SK-N-SH (cell line): Measurements from ENCODE around the gene CENPP. TPM values are rescaled to one million over a fixed set of nuclear protein-coding genes. Genes with fewer than 3 reads are reported as not detected.

Experiments
- CTCF ChIA-PET: fragments of 300-600, 350-600 bp; formaldehyde crosslinking; extraction: SDS; loops from one replicate; lab custom pipeline; 2021; lab: Yijun Ruan, JAX
- POLR2A ChIA-PET: fragments of 350-600 bp; sonication (Branson Sonifier 250); formaldehyde crosslinking; extraction: SDS; loops from one replicate; lab custom pipeline; 2020; ENCODE audit warnings: antibody characterized with exemption, inconsistent platforms; lab: Yijun Ruan, JAX
- DNase-seq: peaks from one replicate; pipeline ENCODE4 v3.0.0; 2012
- H2AFZ ChIP-seq: fragments of 200-600 bp; sonication (generic); 2 replicates; pipeline ENCODE4 v1.8.1; 2016; ENCODE audit warnings: antibody characterized with exemption, mild to moderate bottlenecking, low read depth
- H3F3A ChIP-seq: fragments of 200-600 bp; sonication (generic); replicated peaks from 2 replicates; pipeline ENCODE3; 2016; ENCODE audit warnings: antibody characterized with exemption, mild to moderate bottlenecking; ENCODE audit not compliant: insufficient read depth
- H3K27ac ChIP-seq, 2 experiments: fragments of 200-500 bp in 1 of 2; fragments of 200-600 bp in 1 of 2; sonication (Bioruptor generic) in 1 of 2; sonication (generic), shearing (Covaris generic) in 1 of 2; 2 replicates each; pipeline versions ENCODE4 v1.5.1 to v1.6.1; 2014 to 2016; ENCODE audit warnings: low read depth in 2 of 2, inconsistent platforms in 1 of 2, low read length in 1 of 2, mild to moderate bottlenecking in 1 of 2, mixed read lengths in 1 of 2
- H3K27me3 ChIP-seq: fragments of 200-600 bp; sonication (generic), shearing (Covaris generic); 2 replicates; pipeline ENCODE4 v1.6.1; 2016; ENCODE audit warnings: mixed run types; ENCODE audit not compliant: insufficient read depth
- H3K36me3 ChIP-seq, 2 experiments: fragments of 200-500 bp in 1 of 2; fragments of 200-600 bp in 1 of 2; sonication (Bioruptor generic) in 1 of 2; sonication (generic) in 1 of 2; replicated peaks in 1 of 2; 2 replicates each; pipeline versions ENCODE3 to v1.5.1; 2014 to 2016; ENCODE audit warnings: low read length in 1 of 2, mild to moderate bottlenecking in 1 of 2; ENCODE audit not compliant: insufficient read depth in 2 of 2, control insufficient read depth in 1 of 2
- H3K4me1 ChIP-seq, 2 experiments: fragments of 200-500 bp in 1 of 2; fragments of 200-600 bp in 1 of 2; sonication (Bioruptor generic) in 1 of 2; sonication (generic), shearing (Covaris generic) in 1 of 2; 2 replicates each; pipeline versions ENCODE4 v1.5.1 to v1.6.1; 2014 to 2016; ENCODE audit warnings: low read depth in 1 of 2, low read length in 1 of 2, mixed run types in 1 of 2; ENCODE audit not compliant: insufficient read depth in 2 of 2, control insufficient read depth in 1 of 2
- H3K4me2 ChIP-seq: fragments of 200-600 bp; sonication (generic), shearing (Covaris generic); 2 replicates; pipeline ENCODE4 v1.6.1; 2017; ENCODE audit warnings: mixed run types
- H3K4me3 ChIP-seq, 2 experiments: fragments of 200-500 bp in 1 of 2; fragments of 200-600 bp in 1 of 2; sonication (Bioruptor generic) in 1 of 2; sonication (generic), shearing (Covaris generic) in 1 of 2; 2 replicates each; pipeline versions ENCODE4 v1.5.1 to v1.8.1; 2014 to 2016; ENCODE audit warnings: low read depth in 2 of 2, inconsistent platforms in 1 of 2, low read length in 1 of 2, mild to moderate bottlenecking in 1 of 2, mixed read lengths in 1 of 2, moderate library complexity in 1 of 2
- H3K79me2 ChIP-seq: fragments of 200-600 bp; sonication (generic); 2 replicates; pipeline ENCODE4 v1.8.1; 2017; ENCODE audit warnings: mild to moderate bottlenecking; ENCODE audit not compliant: insufficient read depth
- H3K9ac ChIP-seq: fragments of 200-600 bp; sonication (generic); 2 replicates; pipeline ENCODE4 v1.6.1; 2017; ENCODE audit warnings: mixed run types
- H3K9me2 ChIP-seq: fragments of 200-600 bp; sonication (generic); 2 replicates; pipeline ENCODE4 v1.6.1; 2017; ENCODE audit warnings: mixed run types
- H3K9me3 ChIP-seq: fragments of 200-600 bp; sonication (generic); 2 replicates; pipeline ENCODE4 v1.6.1; 2017; ENCODE audit warnings: mixed run types, mild to moderate bottlenecking, moderate library complexity
- H4K20me1 ChIP-seq: fragments of 200-600 bp; sonication (generic); 2 replicates; pipeline ENCODE4 v1.6.1; 2017; ENCODE audit warnings: mild to moderate bottlenecking, mixed run types; ENCODE audit not compliant: insufficient read depth
- ELF1 ChIP-seq: IDR thresholded peaks from 2 replicates; pipeline ENCODE4 v1.4.0; 2012
- EZH2phosphoT487 ChIP-seq: fragments of 200-600 bp; sonication (generic); IDR thresholded peaks from 2 replicates; pipeline ENCODE4 v1.6.1; 2017; ENCODE audit warnings: low read depth, mixed run types, mild to moderate bottlenecking, antibody characterized with exemption, moderate library complexity, borderline replicate concordance
- MAX ChIP-seq: IDR thresholded peaks from 2 replicates; pipeline ENCODE4 v1.4.0; 2012; ENCODE audit warnings: low read depth
- MEF2A ChIP-seq: IDR thresholded peaks from 2 replicates; pipeline ENCODE4 v1.4.0; 2012; ENCODE audit warnings: low read depth, borderline replicate concordance
- NFIC ChIP-seq: IDR thresholded peaks from 2 replicates; pipeline ENCODE4 v1.4.0; 2012; ENCODE audit warnings: borderline replicate concordance
- NRF1 ChIP-seq: IDR thresholded peaks from 2 replicates; pipeline ENCODE4 v1.6.1; 2012; ENCODE audit warnings: low read depth, mild to moderate bottlenecking, low read length
- PBX3 ChIP-seq: IDR thresholded peaks from 2 replicates; pipeline ENCODE4; 2012
- POLR2AphosphoS5 ChIP-seq: IDR thresholded peaks from 2 replicates; pipeline ENCODE4 v1.6.1; 2012; ENCODE audit warnings: low read depth, low read length
- RFX5 ChIP-seq: IDR thresholded peaks from 2 replicates; pipeline ENCODE4 v1.6.1; 2012; ENCODE audit warnings: mild to moderate bottlenecking, improper control_type of control experiment, low read length
- RXRA ChIP-seq: IDR thresholded peaks from 2 replicates; pipeline ENCODE4 v1.4.0; 2012; ENCODE audit warnings: low read depth, mild to moderate bottlenecking, borderline replicate concordance
- SMC3 ChIP-seq: IDR thresholded peaks from 2 replicates; pipeline ENCODE4 v1.6.1; 2012; ENCODE audit warnings: low read depth, low read length, improper control_type of control experiment
- TAF1 ChIP-seq: IDR thresholded peaks from 2 replicates; pipeline ENCODE4 v1.6.1; 2012; ENCODE audit warnings: low read depth, mild to moderate bottlenecking, low read length, moderate library complexity, borderline replicate concordance
- WGBS: methylation state at CpG from one replicate; pipeline ENCODE4 v1.1.6; 2017; ENCODE audit warnings: low lambda C conversion rate; 5-methylcytosine and 5-hydroxymethylcytosine counted together
- polyA plus RNA-seq, 3 experiments: library from polyadenylated mRNA; depleted of rRNA; stranded (reverse); fragments of >200 nt; gene quantifications; 2 replicates each; pipeline ENCODE4 v1.2.3, GENCODE V29; 2012
- TF ChIP-seq, protein P1 (sequence below): fragments of 150-350 bp; IDR thresholded peaks from 2 replicates; pipeline ENCODE4 v1.6.1; 2017; ENCODE audit warnings: antibody characterized with exemption, low read length, low read depth, borderline replicate concordance
- TF ChIP-seq, protein P2 (sequence below): fragments of 150-350 bp; IDR thresholded peaks from 2 replicates; pipeline ENCODE4 v1.6.1; 2016; ENCODE audit warnings: mild to moderate bottlenecking, low read depth, low read length

CENPP gene
- polyA plus RNA-seq, 1 of the 3 experiments (the other 2 are of a cell fraction) = 1.3 TPM

DNA sequence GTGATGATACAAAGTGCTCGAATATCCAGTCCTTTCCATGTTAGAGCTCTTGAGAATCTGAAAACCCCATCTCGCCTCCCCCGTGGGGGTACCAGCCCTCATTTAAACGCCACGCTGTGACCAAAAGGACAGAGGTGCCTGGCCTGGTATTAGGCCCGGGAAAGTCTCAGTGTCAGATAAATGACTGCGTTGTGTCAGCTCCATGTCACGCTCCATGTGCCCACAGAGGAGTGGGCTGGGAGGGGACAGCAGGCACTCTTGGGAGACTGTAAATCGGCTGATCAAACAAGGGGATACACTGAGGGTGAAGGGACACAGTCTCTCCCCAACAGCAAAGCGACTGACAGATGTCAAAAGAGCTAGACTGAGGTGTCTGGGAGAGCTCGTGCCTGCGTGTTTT, 275.7 kb downstream of the CENPP start:
- Histone ChIP-seq H2AFZ (no peak overlapping the region), H3K79me2 (no peaks in the 10 kb centered on the region), H3K27me3 (no peaks in the 10 kb centered on the region), H3K4me2 (no peak overlapping the region), H3K4me3 (no peak overlapping the region), H3K4me1 (peaks cover 0 to 5% of the 10 kb centered on the region in 2 experiments; a peak in 1 of 4 replicates), H3K9me3 (peaks cover 4% of the 10 kb centered on the region; the same call in 1 of the 2 replicates), H3K9ac (no peak overlapping the region), H3K36me3 (no peaks in the 10 kb centered on the region), H3K27ac (no peak overlapping the region), H4K20me1 (no peaks in the 10 kb centered on the region), H3K9me2 (no peaks in the 10 kb centered on the region), H3F3A (no peaks in the 10 kb centered on the region)
- CTCF ChIA-PET = interaction anchor here (1.3 kb wide), 1 partner anchor 82 kb away, joined by 3 read pairs; no protein-coding TSS in a partner anchor
- POLR2A ChIA-PET = no interaction called here
- TF ChIP-seq NFIC = no peak
- TF ChIP-seq POLR2AphosphoS5 = no peak
- TF ChIP-seq, protein P1, sequence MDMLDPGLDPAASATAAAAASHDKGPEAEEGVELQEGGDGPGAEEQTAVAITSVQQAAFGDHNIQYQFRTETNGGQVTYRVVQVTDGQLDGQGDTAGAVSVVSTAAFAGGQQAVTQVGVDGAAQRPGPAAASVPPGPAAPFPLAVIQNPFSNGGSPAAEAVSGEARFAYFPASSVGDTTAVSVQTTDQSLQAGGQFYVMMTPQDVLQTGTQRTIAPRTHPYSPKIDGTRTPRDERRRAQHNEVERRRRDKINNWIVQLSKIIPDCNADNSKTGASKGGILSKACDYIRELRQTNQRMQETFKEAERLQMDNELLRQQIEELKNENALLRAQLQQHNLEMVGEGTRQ = no peak
- no peak for TF ChIP-seq MEF2A
- TF ChIP-seq MAX = no peak
- no peak for DNase-seq
- 89% methylated on average over 11 of the region's 12 CpGs for WGBS

DNA sequence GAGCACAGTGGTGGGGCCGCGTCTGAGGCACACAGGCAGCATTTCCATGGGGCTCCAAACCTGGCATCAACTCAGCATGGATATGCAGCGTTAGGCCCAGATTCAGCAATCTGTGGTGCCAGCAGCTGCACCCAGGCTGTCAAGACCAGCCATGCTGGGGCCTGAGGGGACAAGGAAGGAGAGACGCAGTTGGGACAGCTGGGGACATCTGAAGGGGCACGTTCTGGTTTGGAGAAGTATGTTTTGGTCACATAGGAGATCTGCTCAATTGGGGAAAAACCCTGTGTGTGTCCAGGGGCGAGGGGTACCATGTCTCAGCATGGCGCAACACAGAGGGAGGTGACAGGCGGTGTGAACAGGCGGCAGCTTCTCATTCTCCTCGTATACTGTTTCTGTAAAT, 276.7 kb downstream of the CENPP start:
- no peak for DNase-seq
- CTCF ChIA-PET = interaction anchor here (1.1 to 1.3 kb wide), 3 partner anchors 8 to 201 kb away, joined by 3 read pairs; no protein-coding TSS in a partner anchor

GRCh38 chr9:92603100-92603499, 277.3 kb downstream of the CENPP start:
- TF ChIP-seq NFIC (no peak), RFX5 (no peak), NRF1 (no peak), ELF1 (no peak), EZH2phosphoT487 (no peak), TAF1 (no peak), SMC3 (no peak), PBX3 (no peak), RXRA (no peak)
- no peaks in the 10 kb centered on the region for H3F3A ChIP-seq
- H3K9me2 ChIP-seq = no peaks in the 10 kb centered on the region
- DNase-seq = no peak
- H3K9ac ChIP-seq = no peak overlapping the region
- ChIA-PET CTCF (interaction anchor here (1.1 to 1.2 kb wide), 2 partner anchors 8 to 202 kb away, joined by 3 read pairs; no protein-coding TSS in a partner anchor), POLR2A (no interaction called here)
- no peak overlapping the region for H2AFZ ChIP-seq
- H3K9me3 ChIP-seq = peaks cover 4% of the 10 kb centered on the region; the same call in 1 of the 2 replicates
- H3K36me3 ChIP-seq = no peaks in the 10 kb centered on the region
- no peak overlapping the region for H3K27ac ChIP-seq
- H3K4me1 ChIP-seq = peaks cover 5 to 13% of the 10 kb centered on the region in 2 experiments; a peak in 3 of 4 replicates
- H3K4me2 ChIP-seq = no peak overlapping the region
- WGBS = 88% methylated on average over 5 of the region's 5 CpGs
- no peak overlapping the region for H3K4me3 ChIP-seq
- H4K20me1 ChIP-seq = no peaks in the 10 kb centered on the region
- no peaks in the 10 kb centered on the region for H3K79me2 ChIP-seq
- H3K27me3 ChIP-seq = no peaks in the 10 kb centered on the region

More for the DNA sequence above, 276.7 kb downstream of the CENPP start:
- Histone ChIP-seq H3K4me1 (peaks cover 5 to 6% of the 10 kb centered on the region in 2 experiments; a peak in 3 of 4 replicates), H3F3A (no peaks in the 10 kb centered on the region), H3K36me3 (no peaks in the 10 kb centered on the region), H4K20me1 (no peaks in the 10 kb centered on the region), H3K4me2 (no peak overlapping the region), H3K9me2 (no peaks in the 10 kb centered on the region), H3K9me3 (peaks cover 4% of the 10 kb centered on the region; the same call in 1 of the 2 replicates), H3K79me2 (no peaks in the 10 kb centered on the region), H3K27me3 (no peaks in the 10 kb centered on the region), H3K4me3 (no peak overlapping the region)
- POLR2A ChIA-PET = no interaction called here
- 93% methylated on average over 8 of the region's 10 CpGs for WGBS
- TF ChIP-seq, protein P2, sequence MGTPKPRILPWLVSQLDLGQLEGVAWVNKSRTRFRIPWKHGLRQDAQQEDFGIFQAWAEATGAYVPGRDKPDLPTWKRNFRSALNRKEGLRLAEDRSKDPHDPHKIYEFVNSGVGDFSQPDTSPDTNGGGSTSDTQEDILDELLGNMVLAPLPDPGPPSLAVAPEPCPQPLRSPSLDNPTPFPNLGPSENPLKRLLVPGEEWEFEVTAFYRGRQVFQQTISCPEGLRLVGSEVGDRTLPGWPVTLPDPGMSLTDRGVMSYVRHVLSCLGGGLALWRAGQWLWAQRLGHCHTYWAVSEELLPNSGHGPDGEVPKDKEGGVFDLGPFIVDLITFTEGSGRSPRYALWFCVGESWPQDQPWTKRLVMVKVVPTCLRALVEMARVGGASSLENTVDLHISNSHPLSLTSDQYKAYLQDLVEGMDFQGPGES = no peak
- TF ChIP-seq, all 33 proteins: peak for 0
- no peak overlapping the region for H3K27ac ChIP-seq
- no peak overlapping the region for H3K9ac ChIP-seq
- no peak overlapping the region for H2AFZ ChIP-seq
